Fibroblast of skin of abdomen (primary cell): Measurements from ENCODE around the gene CHRM3. TPM values are rescaled to one million over a fixed set of nuclear protein-coding genes. Genes with fewer than 3 reads are reported as not detected.
"Not testable (repeated sequence)": the region's sequence is repeated elsewhere in the genome, so short reads cannot be mapped to it uniquely, and the experiment has no call there.

Source experiments
- DNase-seq: peaks from one replicate; pipeline ENCODE4 v3.0.0-alpha.2; 2013
- polyA plus RNA-seq, 2 experiments: library from polyadenylated mRNA; unstranded; fragments of 120-200 nt; gene quantifications; one replicate each; pipeline ENCODE4 v1.2.1, GENCODE V29; 2013; ENCODE audit not compliant: insufficient read length in 2 of 2

The CHRM3 gene
- polyA plus RNA-seq (2013, experiment 1 of 2; ENCODE audit: insufficient read length), result 1.1 TPM
- polyA plus RNA-seq (2013, experiment 2 of 2; ENCODE audit: insufficient read length), result 0.61 TPM

GRCh38 chr1:239386453-239387303 lies at the start of gene CHRM3:
CHRM3 (plus strand) TSS chr1:239386568; CDS start chr1:239907452, 520,884 bp downstream.
- DNase-seq, result peak; percentile 64

- no peak for DNase-seq
These were observed 48.5 kb upstream of the CHRM3 start for GRCh38 chr1:239337799-239338430.

DNA sequence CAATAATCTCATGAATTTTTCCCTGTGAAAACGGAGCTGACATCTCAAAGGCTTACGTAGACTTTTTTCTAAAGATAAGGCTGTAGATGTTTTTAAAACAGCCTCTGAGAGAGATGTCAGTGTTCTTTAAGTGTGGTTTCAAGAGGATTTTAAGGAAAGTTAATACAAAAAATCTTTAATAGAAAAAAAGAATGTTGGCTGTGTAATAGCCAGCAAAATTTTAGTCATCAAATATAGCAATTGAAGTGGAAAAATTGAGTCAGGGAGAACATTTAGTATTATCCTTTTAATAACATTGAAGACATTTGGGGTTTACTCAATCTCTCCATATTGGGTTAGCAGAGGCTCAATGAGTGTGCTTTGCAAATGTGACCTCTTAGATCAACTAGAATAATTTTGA lies 38.6 kb upstream of the CHRM3 start:
- DNase-seq, result no peak

GRCh38 chr1:239348635-239349353 lies 37.6 kb upstream of the CHRM3 start:
- DNase-seq, result no peak

GRCh38 chr1:239349699-239350098 lies 36.7 kb upstream of the CHRM3 start:
- no peak for DNase-seq

DNA sequence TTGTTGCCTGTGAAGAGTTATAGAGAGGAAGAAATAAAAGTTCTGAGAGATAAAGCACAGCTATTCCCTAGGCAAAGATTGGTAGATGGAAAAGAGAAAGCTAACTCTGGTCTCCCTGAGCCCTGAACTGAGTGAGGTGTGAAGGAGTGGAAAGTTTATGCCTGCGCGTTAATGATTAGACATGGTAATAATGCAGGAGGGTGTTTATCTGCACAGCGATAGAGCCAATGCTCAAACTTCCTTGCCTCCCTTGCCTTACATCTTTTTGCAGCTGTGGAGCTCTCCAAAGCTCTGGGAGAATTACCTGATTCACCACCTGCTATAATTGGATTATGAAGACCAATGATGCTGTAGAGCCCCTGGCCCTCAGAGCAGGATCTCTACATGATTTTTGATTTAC lies 32.8 kb upstream of the CHRM3 start:
- DNase-seq, result no peak

DNA sequence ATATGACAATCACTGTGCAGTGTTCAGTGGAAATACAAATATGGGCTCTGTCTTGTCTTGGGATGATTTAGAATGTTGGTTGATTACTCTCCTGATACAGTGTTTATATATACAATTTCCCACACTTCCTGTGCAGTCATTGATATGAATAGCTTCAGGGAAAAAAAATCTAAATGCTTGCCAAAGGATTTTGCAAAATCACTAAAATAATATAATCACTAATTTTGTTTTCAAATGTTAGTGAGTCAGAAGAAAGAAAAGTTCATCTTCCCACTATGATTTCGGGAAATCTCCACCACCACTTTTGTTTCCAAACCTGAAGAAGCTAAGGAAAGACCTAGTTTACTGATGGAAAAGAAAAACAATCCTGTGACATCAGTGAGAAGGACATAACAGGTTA lies 32.1 kb upstream of the CHRM3 start:
- DNase-seq, result peak; percentile 19

GRCh38 chr1:239357867-239358266 lies 28.5 kb upstream of the CHRM3 start:
- no peak for DNase-seq

- peak; percentile 99 for DNase-seq
These were observed 25.0 kb upstream of the CHRM3 start for GRCh38 chr1:239361403-239361802.

DNA sequence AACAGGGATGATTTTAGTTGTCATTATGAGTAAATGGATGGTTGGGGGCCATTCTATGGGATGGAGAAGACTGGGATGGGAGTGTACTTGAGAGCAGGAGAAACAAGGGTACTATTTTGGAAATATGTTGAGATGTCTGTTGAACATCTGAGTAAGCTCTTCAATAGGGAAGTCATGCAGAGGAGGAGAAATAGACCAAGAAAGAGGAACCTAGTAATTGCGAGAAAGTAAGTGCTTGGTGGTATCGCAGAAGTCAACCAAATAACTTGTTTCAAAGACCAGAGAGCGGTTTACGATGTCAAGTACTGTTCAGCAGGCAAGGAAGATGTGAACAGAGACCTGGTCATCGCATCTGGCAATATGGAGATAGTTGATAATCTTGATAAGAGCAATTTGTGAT lies 22.4 kb upstream of the CHRM3 start:
- DNase-seq, result no peak

- DNase-seq, result no peak
These were observed 19.1 kb upstream of the CHRM3 start for GRCh38 chr1:239367196-239367810.

DNA sequence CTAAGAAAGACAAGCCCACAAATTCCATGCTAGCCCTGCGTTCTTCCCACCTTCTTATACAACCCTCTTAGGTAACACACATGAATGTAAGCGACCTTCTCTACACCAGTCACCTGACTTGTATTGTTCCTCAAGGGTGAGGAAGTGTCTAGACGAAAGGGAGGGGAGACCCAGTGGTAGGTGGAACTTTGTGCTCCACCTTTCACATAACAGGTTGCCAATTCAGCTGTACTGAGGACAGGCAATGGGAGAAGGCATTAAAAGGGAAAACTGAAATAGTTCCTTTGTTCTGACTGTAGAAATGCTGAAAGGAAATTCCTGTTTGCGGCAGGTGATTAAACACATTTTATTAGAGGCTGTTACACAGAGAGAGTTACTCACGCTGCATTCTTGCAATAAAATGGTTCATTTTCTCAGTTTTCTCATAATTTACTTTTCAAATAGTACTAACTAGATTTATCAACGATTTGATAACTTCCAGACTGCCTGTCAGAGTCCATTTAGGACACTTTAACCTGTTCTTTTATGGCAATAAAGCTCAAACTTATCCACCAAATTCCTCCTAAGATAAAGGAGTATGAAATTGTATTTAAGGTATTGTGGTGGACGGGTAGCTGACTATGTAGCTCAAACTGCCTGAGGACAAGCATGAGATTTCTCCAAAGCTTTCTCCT lies 17.8 kb upstream of the CHRM3 start:
- no peak for DNase-seq

- not testable (repeated sequence) for DNase-seq
These were observed 15.5 kb upstream of the CHRM3 start for GRCh38 chr1:239370869-239371268.

DNA sequence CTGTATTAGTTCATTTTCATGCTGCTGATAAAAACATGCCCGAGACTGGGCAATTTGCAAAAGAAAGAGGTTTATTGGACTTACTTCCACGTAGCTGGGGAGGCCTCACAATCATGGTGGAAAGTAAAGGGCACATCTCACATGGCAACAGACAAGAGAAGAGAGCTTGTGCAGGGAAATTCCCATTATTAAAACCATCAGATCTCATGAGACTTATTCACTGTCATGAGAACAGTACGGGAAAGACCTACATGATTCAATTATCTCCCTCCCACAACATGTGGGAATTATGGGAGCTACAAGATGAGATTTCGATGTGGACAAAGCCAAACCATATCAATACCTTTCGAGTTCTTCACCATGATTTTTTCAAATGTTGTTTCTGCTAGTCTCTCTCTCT lies 3.7 kb upstream of the CHRM3 start:
- DNase-seq, result no peak

GRCh38 chr1:239383714-239384113 lies 2.7 kb upstream of the CHRM3 start:
- DNase-seq, result no peak

DNA sequence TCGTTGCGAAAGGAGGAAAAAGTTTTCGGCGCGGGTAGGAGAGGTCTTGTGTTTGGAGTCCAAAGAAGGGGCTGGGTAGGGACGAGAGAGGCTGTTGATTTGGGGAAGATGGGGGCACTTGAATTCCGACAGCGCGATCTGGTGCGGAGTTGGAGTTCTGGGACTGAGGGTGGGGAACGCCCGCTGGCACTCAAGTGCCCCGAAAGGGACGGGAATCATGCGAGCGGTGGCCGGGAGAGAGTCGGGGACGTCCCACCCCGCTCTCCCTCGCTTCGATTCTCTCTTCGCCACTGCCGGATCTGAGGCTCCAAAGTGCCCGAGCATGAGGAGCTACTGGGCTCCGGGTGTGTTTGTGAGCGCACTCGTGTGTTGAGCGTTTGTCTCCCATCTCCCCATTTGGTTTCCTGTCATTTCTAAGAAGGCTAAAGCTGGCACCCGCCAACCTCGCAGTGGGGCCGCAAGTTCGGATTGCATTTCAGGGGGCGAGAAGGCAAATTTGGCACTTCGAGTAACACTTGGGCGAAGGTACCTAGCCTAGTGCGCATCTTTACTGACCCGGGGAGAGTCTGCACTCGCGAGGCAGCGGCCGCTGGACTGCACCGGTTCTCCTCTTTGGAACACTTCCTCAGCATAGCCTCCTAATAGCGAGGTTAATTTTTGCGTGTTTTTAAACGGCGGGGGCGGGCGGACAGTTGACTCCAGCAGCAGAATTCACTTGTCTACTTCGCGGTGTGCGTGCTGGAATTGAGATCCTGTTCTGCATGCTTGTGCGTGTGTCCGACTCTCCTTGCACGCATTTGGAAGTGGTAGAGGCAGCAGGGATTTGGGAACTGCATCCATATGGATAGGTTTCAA lies 1.2 kb downstream of the CHRM3 start:
- DNase-seq, result peak; percentile 5

GRCh38 chr1:239388159-239388485 lies 1.8 kb downstream of the CHRM3 start:
- DNase-seq, result no peak

- DNase-seq, result peak; percentile 37
These were observed 2.2 kb downstream of the CHRM3 start for GRCh38 chr1:239388578-239388977.

GRCh38 chr1:239389703-239390102 lies 3.3 kb downstream of the CHRM3 start:
- no peak for DNase-seq

GRCh38 chr1:239392271-239392670 lies 5.9 kb downstream of the CHRM3 start:
- no peak for DNase-seq

DNA sequence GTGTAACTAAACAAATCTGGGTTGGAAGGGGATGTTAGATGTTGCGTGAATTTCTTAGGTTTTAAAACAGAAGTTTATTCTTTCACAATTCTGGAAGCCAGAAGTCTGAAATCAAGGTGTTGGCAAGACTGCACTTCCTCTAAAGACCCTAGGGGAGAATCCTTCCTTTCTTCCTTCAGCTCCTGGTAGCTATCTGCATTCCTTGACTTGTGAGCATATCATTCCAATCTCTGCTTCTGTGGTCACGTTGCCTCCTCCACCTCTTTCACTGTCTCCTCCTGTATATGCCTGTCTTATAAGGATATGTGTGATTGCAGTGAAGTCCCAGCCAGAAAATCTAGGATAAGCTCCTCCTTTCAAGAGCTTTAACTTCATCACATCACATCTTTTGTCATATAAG lies 7.7 kb downstream of the CHRM3 start:
- DNase-seq, result no peak
